Mesenchymal stem cell (in vitro differentiated cells and primary cell): ENCODE results near the gene NPFF.

Source experiments
- DNase-seq: peaks from one replicate; pipeline ENCODE4 v3.0.0-alpha.2; 2013
- H2AFZ ChIP-seq: one replicate; pipeline ENCODE4 v1.6.1; 2013; ENCODE audit warnings: low read depth, mild to moderate bottlenecking, control low read depth, inconsistent platforms, low read length, moderate library complexity
- H2AK5ac ChIP-seq: 2 replicates; pipeline ENCODE4 v1.6.1; 2013; ENCODE audit warnings: low read length, moderate library complexity, mild to moderate bottlenecking, inconsistent platforms; ENCODE audit not compliant: severe bottlenecking
- H2BK120ac ChIP-seq: one replicate; pipeline ENCODE4 v1.6.1; 2013; ENCODE audit warnings: low read depth, mild to moderate bottlenecking, inconsistent platforms, low read length, moderate library complexity
- H2BK12ac ChIP-seq, 2 experiments: one replicate each; pipeline ENCODE4 v1.6.1; 2013; ENCODE audit warnings: inconsistent platforms in 2 of 2, low read length in 2 of 2, mild to moderate bottlenecking in 2 of 2, moderate library complexity in 2 of 2, control low read depth in 1 of 2
- H2BK15ac ChIP-seq: one replicate; pipeline ENCODE4 v1.6.1; 2013; ENCODE audit warnings: mild to moderate bottlenecking, low read depth, inconsistent platforms; ENCODE audit not compliant: poor library complexity, severe bottlenecking
- H2BK5ac ChIP-seq: 2 replicates; pipeline ENCODE4 v1.6.1; 2013; ENCODE audit warnings: low read depth, mild to moderate bottlenecking, low read length, control low read depth, inconsistent platforms; ENCODE audit not compliant: poor library complexity, severe bottlenecking
- H3K14ac ChIP-seq, 2 experiments: one replicate each; pipeline ENCODE4 v1.6.1; 2013; ENCODE audit warnings: inconsistent platforms in 2 of 2, low read length in 2 of 2, control low read depth in 1 of 2, mild to moderate bottlenecking in 1 of 2, moderate library complexity in 1 of 2
- H3K18ac ChIP-seq, 2 experiments: one replicate each; pipeline ENCODE4 v1.6.1; 2013; ENCODE audit warnings: inconsistent platforms in 2 of 2, low read length in 2 of 2, control low read depth in 1 of 2, low read depth in 1 of 2, mild to moderate bottlenecking in 1 of 2
- H3K23ac ChIP-seq, 2 experiments: one replicate each; pipeline ENCODE4 v1.6.1; 2013; ENCODE audit warnings: inconsistent platforms in 2 of 2, low read length in 2 of 2, mild to moderate bottlenecking in 2 of 2, moderate library complexity in 2 of 2, control low read depth in 1 of 2
- H3K27ac ChIP-seq: 2 replicates; pipeline ENCODE4 v1.5.1; 2013; ENCODE audit warnings: mild to moderate bottlenecking, moderate library complexity, low read length, control low read depth, inconsistent platforms; ENCODE audit not compliant: poor library complexity, severe bottlenecking
- H3K27me3 ChIP-seq, 2 experiments: 2 replicates each; pipeline versions ENCODE4 v1.6.1 to v1.7.0; 2013; ENCODE audit warnings: low read length in 2 of 2, mild to moderate bottlenecking in 2 of 2, moderate library complexity in 2 of 2, control low read depth in 1 of 2, inconsistent platforms in 1 of 2; ENCODE audit not compliant: control insufficient read depth in 1 of 2, insufficient read depth in 1 of 2
- H3K36me3 ChIP-seq, 2 experiments: 2 replicates each; pipeline versions ENCODE4 v1.6.1 to v1.7.0; 2013; ENCODE audit warnings: low read length in 2 of 2, control low read depth in 1 of 2, inconsistent platforms in 1 of 2, low read depth in 1 of 2, mild to moderate bottlenecking in 1 of 2; ENCODE audit not compliant: insufficient read depth in 2 of 2, control insufficient read depth in 1 of 2
- H3K4ac ChIP-seq, 2 experiments: one replicate each; pipeline ENCODE4 v1.6.1; 2013; ENCODE audit warnings: inconsistent platforms in 2 of 2, low read length in 2 of 2, mild to moderate bottlenecking in 2 of 2, moderate library complexity in 2 of 2, control low read depth in 1 of 2, low read depth in 1 of 2
- H3K4me1 ChIP-seq: 2 replicates; pipeline ENCODE4 v1.6.1; 2013; ENCODE audit warnings: low read depth, low read length, control low read depth; ENCODE audit not compliant: control insufficient read depth, insufficient read depth
- H3K4me2 ChIP-seq: 2 replicates; pipeline ENCODE4 v1.6.1; 2013; ENCODE audit warnings: low read length, mild to moderate bottlenecking, inconsistent platforms; ENCODE audit not compliant: poor library complexity, severe bottlenecking
- H3K4me3 ChIP-seq, 2 experiments: 2 replicates each; pipeline versions ENCODE4 v1.5.1 to v1.7.0; 2013; ENCODE audit warnings: low read length in 2 of 2, mild to moderate bottlenecking in 2 of 2, control low read depth in 1 of 2, low read depth in 1 of 2; ENCODE audit not compliant: insufficient read depth in 1 of 2
- H3K79me1 ChIP-seq: replicated peaks from 2 replicates; pipeline ENCODE4 v1.6.1; 2013; ENCODE audit warnings: mild to moderate bottlenecking, control low read depth, low read length, inconsistent platforms; ENCODE audit not compliant: poor library complexity, severe bottlenecking
- H3K9ac ChIP-seq: 2 replicates; pipeline ENCODE4 v1.7.0; 2013; ENCODE audit warnings: mild to moderate bottlenecking, low read length, moderate library complexity
- H3K9me3 ChIP-seq: 2 replicates; pipeline ENCODE4 v1.7.0; 2013; ENCODE audit warnings: mild to moderate bottlenecking, low read length; ENCODE audit not compliant: control insufficient read depth
- H4K8ac ChIP-seq: one replicate; pipeline ENCODE4 v1.6.1; 2013; ENCODE audit warnings: inconsistent platforms, mild to moderate bottlenecking, low read length, moderate library complexity
- H4K91ac ChIP-seq: one replicate; pipeline ENCODE4 v1.6.1; 2013; ENCODE audit warnings: mild to moderate bottlenecking, low read length, inconsistent platforms
- WGBS: methylation state at CpG from one replicate; pipeline ENCODE4 v1.1.7; 2013; ENCODE audit warnings: mixed read lengths; 5-methylcytosine and 5-hydroxymethylcytosine counted together

Gene NPFF

DNA sequence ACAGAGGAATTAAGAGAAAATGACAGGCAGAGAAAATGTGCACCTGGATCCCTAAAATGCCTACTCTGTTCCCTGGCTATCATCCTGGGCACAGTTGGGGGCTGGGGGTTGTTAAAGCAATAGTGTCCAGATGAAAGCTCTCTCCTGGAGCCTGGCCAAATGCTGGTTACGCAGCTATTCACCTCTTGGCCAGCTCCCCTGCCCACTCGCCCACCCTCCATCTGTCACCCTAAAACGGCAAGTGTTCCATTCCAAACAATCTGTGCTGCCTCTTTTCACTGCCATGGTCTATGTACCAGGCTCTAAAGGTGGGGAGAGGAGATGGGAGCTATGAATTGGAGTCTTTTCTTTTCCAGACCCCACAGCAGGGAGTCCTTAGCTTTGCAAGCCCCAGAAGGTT is 24.7 kb upstream of the NPFF start:
- Histone ChIP-seq H3K9ac (no peak overlapping the region), H3K27ac (no peak overlapping the region), H3K79me1 (peaks cover 16% of the 10 kb centered on the region), H3K4ac (no peak overlapping the region), H2AK5ac (no peak overlapping the region), H2BK12ac (no peak overlapping the region), H4K91ac (no peak overlapping the region), H2BK15ac (no peak overlapping the region), H2BK5ac (no peak overlapping the region), H3K4me2 (no peak overlapping the region), H2BK120ac (no peak overlapping the region), H4K8ac (no peak overlapping the region), H3K23ac (no peak overlapping the region), H3K14ac (no peak overlapping the region), H2AFZ (no peak overlapping the region), H3K36me3 (peaks cover 47 to 70% of the 10 kb centered on the region in 2 experiments), H3K9me3 (no peaks in the 10 kb centered on the region), H3K4me3 (no peak overlapping the region), H3K4me1 (no peaks in the 10 kb centered on the region), H3K27me3 (no peaks in the 10 kb centered on the region), H3K18ac (no peak overlapping the region)
- WGBS, result 90% methylated on average over 2 of the region's 3 CpGs
- DNase-seq, result no peak

DNA sequence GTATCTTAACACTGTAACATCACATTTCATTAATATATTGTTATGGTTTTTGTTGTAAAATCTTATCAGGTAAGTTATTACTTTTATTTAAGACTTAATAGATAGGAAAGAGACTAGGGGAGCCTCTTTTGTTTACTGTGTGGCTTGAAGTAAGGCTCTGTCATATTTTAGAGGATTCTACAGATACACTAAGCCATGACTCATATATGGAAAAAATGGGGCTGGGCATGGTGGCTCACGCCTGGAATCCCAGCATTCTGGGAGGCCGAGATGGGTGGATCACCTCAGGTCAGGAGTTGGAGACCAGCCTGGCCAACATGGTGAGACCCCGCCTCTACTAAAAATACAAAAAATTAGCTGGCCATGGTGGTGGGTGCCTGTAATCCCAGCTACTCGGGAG is 23.6 kb upstream of the NPFF start:
- H3K27ac ChIP-seq, result no peak overlapping the region
- DNase-seq, result peak; percentile 52
- H3K23ac ChIP-seq, result no peak overlapping the region
- no peak overlapping the region for H2BK5ac ChIP-seq
- no peak overlapping the region for H2BK120ac ChIP-seq
- H2BK15ac ChIP-seq, result no peak overlapping the region
- peaks cover 16% of the 10 kb centered on the region for H3K79me1 ChIP-seq
- no peak overlapping the region for H3K4me2 ChIP-seq
- no peak overlapping the region for H2AK5ac ChIP-seq
- H3K18ac ChIP-seq, result no peak overlapping the region
- H3K27me3 ChIP-seq, result no peaks in the 10 kb centered on the region
- H3K14ac ChIP-seq, result no peak overlapping the region
- no peak overlapping the region for H4K91ac ChIP-seq
- H3K9me3 ChIP-seq, result no peaks in the 10 kb centered on the region
- H3K9ac ChIP-seq, result no peak overlapping the region
- no peaks in the 10 kb centered on the region for H3K4me1 ChIP-seq
- peaks cover 44 to 59% of the 10 kb centered on the region in 2 experiments for H3K36me3 ChIP-seq
- WGBS, result 61% methylated on average over 4 of the region's 4 CpGs
- H2BK12ac ChIP-seq, result no peak overlapping the region
- no peak overlapping the region for H4K8ac ChIP-seq
- no peak overlapping the region for H2AFZ ChIP-seq
- H3K4ac ChIP-seq, result no peak overlapping the region
- no peak overlapping the region for H3K4me3 ChIP-seq

DNA sequence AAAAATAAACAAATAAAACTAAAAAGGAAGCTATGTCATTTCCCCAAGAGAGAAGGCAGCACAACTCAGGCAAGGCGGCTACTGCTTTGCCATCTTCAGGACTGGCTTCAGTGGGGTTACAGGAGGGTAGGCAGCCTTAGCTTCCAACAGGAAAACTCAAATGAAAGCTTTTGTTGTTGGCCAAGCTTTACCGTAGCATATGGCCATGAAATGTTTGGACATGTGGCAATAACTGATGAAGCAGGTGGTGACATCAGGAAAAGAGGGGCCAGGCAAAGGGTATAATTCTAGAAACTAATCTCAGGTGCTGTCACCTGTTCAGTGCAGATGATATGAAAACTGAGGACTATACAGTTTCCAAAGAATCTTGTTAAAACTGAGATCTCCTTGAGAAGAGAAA is 22.8 kb upstream of the NPFF start:
- Histone ChIP-seq H3K14ac (no peak overlapping the region), H4K91ac (no peak overlapping the region), H2AK5ac (no peak overlapping the region), H2BK5ac (no peak overlapping the region), H3K4me2 (no peak overlapping the region), H3K27ac (no peak overlapping the region), H3K18ac (no peak overlapping the region), H2BK120ac (no peak overlapping the region), H2BK15ac (no peak overlapping the region), H2BK12ac (no peak overlapping the region), H4K8ac (no peak overlapping the region), H3K79me1 (peaks cover 14% of the 10 kb centered on the region), H3K9ac (no peak overlapping the region), H3K36me3 (peaks cover 44 to 58% of the 10 kb centered on the region in 2 experiments), H3K4me3 (no peak overlapping the region), H3K4me1 (no peaks in the 10 kb centered on the region), H3K4ac (no peak overlapping the region), H3K9me3 (no peaks in the 10 kb centered on the region), H3K27me3 (no peaks in the 10 kb centered on the region), H3K23ac (no peak overlapping the region), H2AFZ (no peak overlapping the region)
- DNase-seq, result no peak
- 97% methylated on average over 2 of the region's 2 CpGs for WGBS

DNA sequence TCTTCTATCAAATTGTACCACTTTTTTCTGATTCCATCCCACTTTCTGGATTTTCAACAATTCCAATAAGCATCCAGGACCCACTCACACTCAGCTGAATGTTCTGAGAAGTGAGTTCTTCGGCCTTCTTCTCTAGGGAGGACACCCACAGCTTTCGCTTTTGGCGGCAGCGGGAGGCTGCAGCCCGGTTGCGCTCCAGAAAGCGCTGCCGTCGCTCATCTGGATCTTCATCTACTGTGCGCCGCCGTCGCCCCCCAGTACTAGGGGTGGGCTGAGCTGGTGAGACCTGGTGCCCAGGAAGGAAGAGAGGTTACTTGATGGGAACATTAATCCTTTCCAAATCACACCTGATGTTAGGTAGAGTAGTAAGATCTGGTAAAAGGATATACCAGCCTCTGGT is 17.2 kb upstream of the NPFF start:
- Histone ChIP-seq H2BK5ac (no peak overlapping the region), H2BK12ac (no peak overlapping the region), H3K79me1 (peaks cover 14% of the 10 kb centered on the region), H2BK120ac (no peak overlapping the region), H3K9me3 (no peaks in the 10 kb centered on the region), H3K4ac (no peak overlapping the region), H3K4me3 (no peak overlapping the region), H4K91ac (no peak overlapping the region), H4K8ac (no peak overlapping the region), H2BK15ac (no peak overlapping the region), H3K4me1 (no peaks in the 10 kb centered on the region), H3K23ac (no peak overlapping the region), H3K18ac (no peak overlapping the region), H3K27ac (no peak overlapping the region), H3K27me3 (no peaks in the 10 kb centered on the region), H2AK5ac (no peak overlapping the region), H3K14ac (no peak overlapping the region), H3K4me2 (no peak overlapping the region), H2AFZ (no peak overlapping the region), H3K36me3 (peaks cover 37 to 69% of the 10 kb centered on the region in 2 experiments), H3K9ac (no peak overlapping the region)
- WGBS, result 97% methylated on average over 13 of the region's 13 CpGs
- no peak for DNase-seq
